Aorta (tissue), 5 donors: ENCODE measurements around the gene GABARAPL2. TPM values are rescaled to one million over a fixed set of nuclear protein-coding genes. Genes with fewer than 3 reads are reported as not detected.
A peak's percentile ranks its signal among the peaks of the same experiment; 100 is the strongest.
"Not testable (repeated sequence)": the region's sequence is repeated elsewhere in the genome, so short reads cannot be mapped to it uniquely, and the experiment has no call there.

Source experiments
- ATAC-seq: fragments of 200-7000 bp; cut with Tn5 transposase; one replicate; pipeline ENCODE4 v1.9.1; 2022; ENCODE audit warnings: moderate library complexity; ENCODE audit not compliant: low FRiP score
- DNase-seq, 2 donors: peaks; one replicate each; pipeline ENCODE4 v3.0.0-alpha.2; 2020
- H3K27ac ChIP-seq, 2 donors: one replicate each; pipeline ENCODE4 v1.5.1; 2013; ENCODE audit warnings: low read length in 2 of 2, mild to moderate bottlenecking in 2 of 2, moderate library complexity in 2 of 2, control low read depth in 1 of 2, inconsistent platforms in 1 of 2, low read depth in 1 of 2
- H3K27me3 ChIP-seq, 2 donors: one replicate each; pipeline ENCODE4 v1.6.1; 2013; ENCODE audit warnings: control low read depth in 1 of 2, low read length in 1 of 2, mild to moderate bottlenecking in 1 of 2, moderate library complexity in 1 of 2; ENCODE audit not compliant: insufficient read depth in 2 of 2, control insufficient read depth in 1 of 2
- H3K36me3 ChIP-seq, 2 donors: one replicate each; pipeline ENCODE4 v1.6.1; 2013; ENCODE audit warnings: control low read depth in 1 of 2, low read length in 1 of 2, mild to moderate bottlenecking in 1 of 2; ENCODE audit not compliant: insufficient read depth in 2 of 2, control insufficient read depth in 1 of 2
- H3K4me1 ChIP-seq, 2 donors: one replicate each; pipeline ENCODE4 v1.6.1; 2013; ENCODE audit warnings: low read length in 2 of 2, control low read depth in 1 of 2, mild to moderate bottlenecking in 1 of 2, moderate library complexity in 1 of 2; ENCODE audit not compliant: insufficient read depth in 2 of 2, control insufficient read depth in 1 of 2
- H3K4me3 ChIP-seq, 2 donors: one replicate each; pipeline ENCODE4 v1.5.1; 2013; ENCODE audit warnings: low read length in 2 of 2, control low read depth in 1 of 2, mild to moderate bottlenecking in 1 of 2
- H3K9me3 ChIP-seq: one replicate; pipeline ENCODE4 v1.6.1; 2013; ENCODE audit warnings: mild to moderate bottlenecking, low read length; ENCODE audit not compliant: control insufficient read depth
- WGBS, 2 donors: extraction: QIAGEN DNeasy Blood & Tissue Kit; methylation state at CpG; one replicate each; pipeline ENCODE4 v1.1.7; 2013; 5-methylcytosine and 5-hydroxymethylcytosine counted together
- intact Hi-C, 2 donors: fragments of 100-400 bp; cut with DNase I; formaldehyde crosslinking; loops; one replicate each; pipeline versions ENCODE4 v1.14.2 to v1.15.0; 2022
- polyA plus RNA-seq, 2 donors: library from polyadenylated mRNA; stranded (reverse); fragments of 200-250 nt; gene quantifications; one replicate each; pipeline ENCODE4 v1.2.3, GENCODE V29; 2013
- total RNA-seq, 2 donors: library from RNA; stranded (reverse); fragmentation: NEBNext Ultra II Directional; extraction: Animal tissue kit (Norgen Biotek cat#: 25700); gene quantifications; one replicate each; pipeline ENCODE4 v1.2.1, GENCODE V29; 2021
- donor health status: healthy with polysubstance abuse.
- donor health status: Bipolar disorder and iron deficiency.
- donor health status: DM: no; HTN: no; CAD: no.
- donor health status: DM: no; HTN: no; CAD: no.
- donor health status: DM: yes; HTN: yes; CAD: no.

GABARAPL2 gene
- total and polyA plus RNA-seq, 4 donors: 106 to 237 (median 176) TPM

- Histone ChIP-seq H3K4me1 (no peaks in the 10 kb centered on the region), H3K36me3 (no peaks in the 10 kb centered on the region), H3K9me3 (no peaks in the 10 kb centered on the region), H3K27ac (peak overlapping the region; percentile 94 to 98), H3K4me3 (no peak overlapping the region), H3K27me3 (no peaks in the 10 kb centered on the region)
- intact Hi-C loops: loop anchor here in 1 of 2 donors (1.0 kb wide), 1 partner anchor 19 kb away; no protein-coding TSS in a partner anchor
- WGBS, 2 donors: 3 to 4% methylated on average over 8 of the region's 8 CpGs
- peak; percentile 79 to 85 for DNase-seq
- peak; percentile 87 for ATAC-seq
Measured at GRCh38 chr16:75590920-75591843, 25.0 kb downstream of the GABARAPL2 start.

GRCh38 chr16:75591927-75592326, 25.7 kb downstream of the GABARAPL2 start:
- not testable (repeated sequence) for H3K36me3 ChIP-seq, H3K4me3 ChIP-seq, DNase-seq, H3K27me3 ChIP-seq, ATAC-seq, H3K4me1 ChIP-seq, H3K9me3 ChIP-seq, H3K27ac ChIP-seq
- 3 to 7% methylated on average over 7 of the region's 9 CpGs for WGBS, 2 donors
- intact Hi-C loops: loop anchor here in 1 of 2 donors (1.0 kb wide), 1 partner anchor 20 kb away; no protein-coding TSS in a partner anchor

- WGBS, 2 donors: 67 to 70% methylated on average over 6 of the region's 6 CpGs
- H3K27me3 ChIP-seq: no peaks in the 10 kb centered on the region
- no peak overlapping the region for H3K4me3 ChIP-seq
- no peaks in the 10 kb centered on the region for H3K36me3 ChIP-seq
- no peak for DNase-seq
- intact Hi-C loops: no loop called here
- no peak overlapping the region for H3K27ac ChIP-seq
- no peak for ATAC-seq
- H3K9me3 ChIP-seq: no peaks in the 10 kb centered on the region
- H3K4me1 ChIP-seq: no peaks in the 10 kb centered on the region
Measured at GRCh38 chr16:75593308-75593707, 27.1 kb downstream of the GABARAPL2 start.

- H3K4me1 ChIP-seq: no peaks in the 10 kb centered on the region
- H3K36me3 ChIP-seq: no peaks in the 10 kb centered on the region
- DNase-seq (no peak), ATAC-seq (no peak)
- H3K27ac ChIP-seq: no peak overlapping the region
- no peak overlapping the region for H3K4me3 ChIP-seq
- H3K9me3 ChIP-seq: no peaks in the 10 kb centered on the region
- 65 to 69% methylated on average over 17 of the region's 17 CpGs for WGBS, 2 donors
- no peaks in the 10 kb centered on the region for H3K27me3 ChIP-seq
- intact Hi-C loops: no loop called here
Measured at GRCh38 chr16:75593825-75594820, 27.9 kb downstream of the GABARAPL2 start.

- intact Hi-C loops: no loop called here
- Histone ChIP-seq H3K9me3 (no peaks in the 10 kb centered on the region), H3K27me3 (no peaks in the 10 kb centered on the region), H3K27ac (peak overlapping the region in 1 of 2 donors; percentile 97), H3K4me3 (no peak overlapping the region), H3K4me1 (peaks cover 0 to 3% of the 10 kb centered on the region in 2 donors), H3K36me3 (peaks cover 0 to 14% of the 10 kb centered on the region in 2 donors)
- DNase-seq (no peak), ATAC-seq (no peak)
- whole genome bisulfite sequencing, 2 donors: 43 to 56% methylated on average over 6 of the region's 6 CpGs
Measured at GRCh38 chr16:75599452-75600277, 33.5 kb downstream of the GABARAPL2 start.

- no peak for ATAC-seq
- H3K27ac ChIP-seq: no peak overlapping the region
- H3K36me3 ChIP-seq: peaks cover 3 to 14% of the 10 kb centered on the region in 2 donors
- H3K4me3 ChIP-seq: no peak overlapping the region
- DNase-seq: no peak
- no peaks in the 10 kb centered on the region for H3K9me3 ChIP-seq
- H3K27me3 ChIP-seq: no peaks in the 10 kb centered on the region
- 89 to 94% methylated on average over 4 of the region's 4 CpGs for WGBS, 2 donors
- intact Hi-C loops: no loop called here
- H3K4me1 ChIP-seq: peaks cover 0 to 3% of the 10 kb centered on the region in 2 donors
Measured at GRCh38 chr16:75603241-75603640, 37.1 kb downstream of the GABARAPL2 start.

- Histone ChIP-seq H3K36me3 (peaks cover 10 to 17% of the 10 kb centered on the region in 2 donors), H3K4me1 (no peaks in the 10 kb centered on the region), H3K27ac (no peak overlapping the region), H3K27me3 (no peaks in the 10 kb centered on the region), H3K4me3 (no peak overlapping the region), H3K9me3 (no peaks in the 10 kb centered on the region)
- ATAC-seq: no peak
- 95 to 97% methylated on average over 1 of the region's 1 CpG for WGBS, 2 donors
- intact Hi-C loops: no loop called here
- no peak for DNase-seq
Measured at GRCh38 chr16:75606507-75606906, 40.3 kb downstream of the GABARAPL2 start.
